ENCODE data around the gene RESP18. TPM values are rescaled to one million over a fixed set of nuclear protein-coding genes. Genes with fewer than 3 reads are reported as not detected.
A peak's percentile ranks its signal among the peaks of the same experiment; 100 is the strongest.
"Not testable (repeated sequence)": the region's sequence is repeated elsewhere in the genome, so short reads cannot be mapped to it uniquely, and the experiment has no call there.

Gene RESP18
- total RNA-seq, 5 donors from 2014 or later (not counting 1 experiment from before 2014, with no cell fraction given): not detected

- H3K27me3 ChIP-seq (replicated peaks in 1 of 2; ENCODE audit: control insufficient read depth in 2 of 2, extremely low read depth in 1 of 2, insufficient read depth in 2 of 2, low read length in 1 of 2): peaks cover 0 to 40% of the 10 kb centered on the region in 2 experiments
- H3K4me1 ChIP-seq (ENCODE audit: control insufficient read depth in 1 of 2, extremely low read depth in 1 of 2, insufficient read depth in 2 of 2, low read length in 2 of 2); H3K36me3 Mint-ChIP-seq; H3K27ac Mint-ChIP-seq; H3K27ac ChIP-seq (ENCODE audit: low read length); POLR2A ChIA-PET; H3K4me1 Mint-ChIP-seq; H3K36me3 ChIP-seq (ENCODE audit: control insufficient read depth in 2 of 2, extremely low read depth in 1 of 2, insufficient read depth in 1 of 2, low read length in 1 of 2); H3K4me3 ChIP-seq (ENCODE audit: control insufficient read depth in 1 of 2, extremely low read depth in 1 of 2, low read length in 1 of 2); H3K9me3 ChIP-seq; ATAC-seq (replicated peaks in 1 of 4); H3K9me3 Mint-ChIP-seq; CTCF ChIA-PET; H3K4me3 Mint-ChIP-seq; DNase-seq: not testable (repeated sequence)
- 95% methylated on average over 18 of the region's 49 CpGs for WGBS (ENCODE audit: insufficient coverage)
- peaks cover 38 to 45% of the 10 kb centered on the region in 2 donors for H3K27me3 Mint-ChIP-seq
Measured at GRCh38 chr2:219312683-219313263, 19.8 kb downstream of the RESP18 start.

- Mint-ChIP-seq H3K9me3 (no peaks in the 10 kb centered on the region), H3K4me1 (peaks cover 0 to 9% (median 3%) of the 10 kb centered on the region in 3 donors), H3K27ac (no peak within 1 kb of the TSS), H3K4me3 (no peak within 1 kb of the TSS), H3K36me3 (no peaks in the 10 kb centered on the region), H3K27me3 (peaks cover 52 to 66% of the 10 kb centered on the region in 2 donors)
- Histone ChIP-seq H3K27ac (ENCODE audit: low read length) (no peak within 1 kb of the TSS), H3K9me3 (no peaks in the 10 kb centered on the region), H3K4me1 (ENCODE audit: control insufficient read depth in 1 of 2, extremely low read depth in 1 of 2, insufficient read depth in 2 of 2, low read length in 2 of 2) (peaks cover 0 to 6% of the 10 kb centered on the region in 2 experiments), H3K36me3 (ENCODE audit: control insufficient read depth in 2 of 2, extremely low read depth in 1 of 2, insufficient read depth in 1 of 2, low read length in 1 of 2) (no peaks in the 10 kb centered on the region), H3K4me3 (ENCODE audit: control insufficient read depth in 1 of 2, extremely low read depth in 1 of 2, low read length in 1 of 2) (no peak within 1 kb of the TSS), H3K27me3 (replicated peaks in 1 of 2; ENCODE audit: control insufficient read depth in 2 of 2, extremely low read depth in 1 of 2, insufficient read depth in 2 of 2, low read length in 1 of 2) (peaks cover 0 to 40% of the 10 kb centered on the region in 2 experiments)
- ATAC-seq (replicated peaks in 1 of 4) (peak in 1 of 4 experiments; percentile 28), DNase-seq (no peak)
- POLR2A ChIA-PET: no interaction called here
- CTCF ChIA-PET: interaction anchor here in 1 of 2 donors (0.9 kb wide), 2 partner anchors 7 to 14 kb away, joined by 3 to 11 read pairs; no protein-coding TSS in a partner anchor
- 11% methylated on average over 25 of the region's 37 CpGs for WGBS (ENCODE audit: insufficient coverage)
Measured at GRCh38 chr2:219309278-219309677, 23.3 kb downstream of the RESP18 start, which contains the start of gene PTPRN. Gene PTPRN, minus strand, starts transcription at chr2:219309401. Its CDS starts 69 bp downstream, at chr2:219309332.

GRCh38 chr2:219308142-219309101, 24.1 kb downstream of the RESP18 start:
- Mint-ChIP-seq H3K27ac (no peak overlapping the region), H3K36me3 (no peaks in the 10 kb centered on the region), H3K27me3 (peaks cover 51 to 67% of the 10 kb centered on the region in 2 donors), H3K4me1 (peaks cover 0 to 9% (median 3%) of the 10 kb centered on the region in 3 donors), H3K4me3 (no peak overlapping the region), H3K9me3 (no peaks in the 10 kb centered on the region)
- Histone ChIP-seq H3K27me3 (replicated peaks in 1 of 2; ENCODE audit: control insufficient read depth in 2 of 2, extremely low read depth in 1 of 2, insufficient read depth in 2 of 2, low read length in 1 of 2) (peaks cover 4 to 42% of the 10 kb centered on the region in 2 experiments), H3K36me3 (ENCODE audit: control insufficient read depth in 2 of 2, extremely low read depth in 1 of 2, insufficient read depth in 1 of 2, low read length in 1 of 2) (no peaks in the 10 kb centered on the region), H3K4me1 (ENCODE audit: control insufficient read depth in 1 of 2, extremely low read depth in 1 of 2, insufficient read depth in 2 of 2, low read length in 2 of 2) (peaks cover 0 to 6% of the 10 kb centered on the region in 2 experiments), H3K4me3 (ENCODE audit: control insufficient read depth in 1 of 2, extremely low read depth in 1 of 2, low read length in 1 of 2) (no peak overlapping the region), H3K27ac (ENCODE audit: low read length) (no peak overlapping the region), H3K9me3 (no peaks in the 10 kb centered on the region)
- DNase-seq (peak in 34 of 35 experiments; percentile 25 to 79 (median 58)), ATAC-seq (replicated peaks in 1 of 4) (peak; percentile 70 to 85 (median 75))
- ChIA-PET POLR2A (interaction anchor here in 1 of 2 donors (0.6 kb wide), 1 partner anchor 60 kb away, joined by 5 read pairs; no protein-coding TSS in a partner anchor), CTCF (interaction anchor here in 1 of 2 donors (0.9 kb wide), 1 partner anchor 13 kb away, joined by 11 read pairs; no protein-coding TSS in a partner anchor)
- WGBS (ENCODE audit: insufficient coverage): 8% methylated on average over 36 of the region's 45 CpGs

- no peak overlapping the region for H3K27ac ChIP-seq (ENCODE audit: low read length)
- H3K27me3 ChIP-seq (replicated peaks in 1 of 2; ENCODE audit: control insufficient read depth in 2 of 2, extremely low read depth in 1 of 2, insufficient read depth in 2 of 2, low read length in 1 of 2): peaks cover 7 to 57% of the 10 kb centered on the region in 2 experiments
- H3K27me3 Mint-ChIP-seq: peaks cover 46 to 75% of the 10 kb centered on the region in 2 donors
- H3K4me1 Mint-ChIP-seq: peaks cover 0 to 9% (median 3%) of the 10 kb centered on the region in 3 donors
- no peak overlapping the region for H3K4me3 Mint-ChIP-seq
- H3K9me3 ChIP-seq: no peaks in the 10 kb centered on the region
- no peak for DNase-seq
- 100% methylated on average over 1 of the region's 1 CpG for WGBS (ENCODE audit: insufficient coverage)
- no peak overlapping the region for H3K27ac Mint-ChIP-seq
- H3K36me3 Mint-ChIP-seq: no peaks in the 10 kb centered on the region
- no peaks in the 10 kb centered on the region for H3K36me3 ChIP-seq (ENCODE audit: control insufficient read depth in 2 of 2, extremely low read depth in 1 of 2, insufficient read depth in 1 of 2, low read length in 1 of 2)
- no peak for ATAC-seq (replicated peaks in 1 of 4)
- peaks cover 0 to 6% of the 10 kb centered on the region in 2 experiments for H3K4me1 ChIP-seq (ENCODE audit: control insufficient read depth in 1 of 2, extremely low read depth in 1 of 2, insufficient read depth in 2 of 2, low read length in 2 of 2)
- POLR2A ChIA-PET: no interaction called here
- CTCF ChIA-PET: interaction anchor here (0.6 to 1.2 kb wide), 4 partner anchors 11 to 432 kb away, joined by 3 to 9 read pairs (median 3); no protein-coding TSS in a partner anchor
- H3K4me3 ChIP-seq (ENCODE audit: control insufficient read depth in 1 of 2, extremely low read depth in 1 of 2, low read length in 1 of 2): no peak overlapping the region
- no peaks in the 10 kb centered on the region for H3K9me3 Mint-ChIP-seq
Measured at GRCh38 chr2:219306047-219306446, 26.5 kb downstream of the RESP18 start.

- Histone ChIP-seq H3K4me1 (ENCODE audit: control insufficient read depth in 1 of 2, extremely low read depth in 1 of 2, insufficient read depth in 2 of 2, low read length in 2 of 2) (peaks cover 0 to 6% of the 10 kb centered on the region in 2 experiments), H3K4me3 (ENCODE audit: control insufficient read depth in 1 of 2, extremely low read depth in 1 of 2, low read length in 1 of 2) (no peak overlapping the region), H3K9me3 (no peaks in the 10 kb centered on the region), H3K36me3 (ENCODE audit: control insufficient read depth in 2 of 2, extremely low read depth in 1 of 2, insufficient read depth in 1 of 2, low read length in 1 of 2) (no peaks in the 10 kb centered on the region), H3K27ac (ENCODE audit: low read length) (no peak overlapping the region), H3K27me3 (replicated peaks in 1 of 2; ENCODE audit: control insufficient read depth in 2 of 2, extremely low read depth in 1 of 2, insufficient read depth in 2 of 2, low read length in 1 of 2) (peaks cover 10 to 61% of the 10 kb centered on the region in 2 experiments)
- ChIA-PET POLR2A (interaction anchor here in 1 of 2 donors (0.6 kb wide), 1 partner anchor 608 kb away, joined by 5 read pairs; no protein-coding TSS in a partner anchor), CTCF (no interaction called here)
- H3K4me3 Mint-ChIP-seq: no peak overlapping the region
- peaks cover 0 to 5% (median 0%) of the 10 kb centered on the region in 3 donors for H3K4me1 Mint-ChIP-seq
- DNase-seq (no peak), ATAC-seq (replicated peaks in 1 of 4) (no peak)
- no peaks in the 10 kb centered on the region for H3K9me3 Mint-ChIP-seq
- no peak overlapping the region for H3K27ac Mint-ChIP-seq
- WGBS (ENCODE audit: insufficient coverage): 27% methylated on average over 1 of the region's 2 CpGs
- H3K36me3 Mint-ChIP-seq: no peaks in the 10 kb centered on the region
- peaks cover 35 to 64% of the 10 kb centered on the region in 2 donors for H3K27me3 Mint-ChIP-seq
Measured at GRCh38 chr2:219304223-219304622, 28.3 kb downstream of the RESP18 start.

GRCh38 chr2:219302412-219302968, 30.1 kb downstream of the RESP18 start:
- peaks cover 10 to 55% of the 10 kb centered on the region in 2 experiments for H3K27me3 ChIP-seq (replicated peaks in 1 of 2; ENCODE audit: control insufficient read depth in 2 of 2, extremely low read depth in 1 of 2, insufficient read depth in 2 of 2, low read length in 1 of 2)
- Mint-ChIP-seq H3K27ac (no peak overlapping the region), H3K9me3 (no peaks in the 10 kb centered on the region), H3K4me1 (peaks cover 0 to 10% (median 7%) of the 10 kb centered on the region in 3 donors), H3K27me3 (peaks cover 30 to 57% of the 10 kb centered on the region in 2 donors), H3K36me3 (no peaks in the 10 kb centered on the region), H3K4me3 (no peak overlapping the region)
- no peaks in the 10 kb centered on the region for H3K9me3 ChIP-seq
- 73% methylated on average over 10 of the region's 11 CpGs for WGBS (ENCODE audit: insufficient coverage)
- H3K4me3 ChIP-seq (ENCODE audit: control insufficient read depth in 1 of 2, extremely low read depth in 1 of 2, low read length in 1 of 2): no peak overlapping the region
- DNase-seq: no peak
- POLR2A ChIA-PET: no interaction called here
- H3K27ac ChIP-seq (ENCODE audit: low read length): no peak overlapping the region
- ATAC-seq (replicated peaks in 1 of 4): no peak
- H3K4me1 ChIP-seq (ENCODE audit: control insufficient read depth in 1 of 2, extremely low read depth in 1 of 2, insufficient read depth in 2 of 2, low read length in 2 of 2): peaks cover 0 to 14% of the 10 kb centered on the region in 2 experiments
- CTCF ChIA-PET: interaction anchor here (0.5 to 1.2 kb wide), 3 partner anchors 7 to 50 kb away, joined by 3 to 5 read pairs (median 4); no protein-coding TSS in a partner anchor
- no peaks in the 10 kb centered on the region for H3K36me3 ChIP-seq (ENCODE audit: control insufficient read depth in 2 of 2, extremely low read depth in 1 of 2, insufficient read depth in 1 of 2, low read length in 1 of 2)

Measured in T-cell (primary cell).